Endothelial cell of umbilical vein (primary cell): ENCODE results near the gene TTF2. TPM values are rescaled to one million over a fixed set of nuclear protein-coding genes. Genes with fewer than 3 reads are reported as not detected.

Experiments
- BruUV-seq: library from RNA; stranded (reverse); fragments of 400-500 nt; replicated peaks from 2 replicates; lab custom pipeline; 2021; lab: Mats Ljungman, UMichigan
- CTCF ChIA-PET: fragments of 300-600, 350-600 bp; sonication (Branson Sonifier 250); formaldehyde crosslinking; loops from one replicate; lab custom pipeline; 2021; ENCODE audit warnings: antibody characterized with exemption, inconsistent platforms; lab: Charles Lee
- POLR2A ChIA-PET: fragments of 300-600, 350-600 bp; sonication (Branson Sonifier 250); formaldehyde crosslinking; loops from one replicate; lab custom pipeline; 2021; ENCODE audit warnings: antibody characterized with exemption, inconsistent platforms; lab: Charles Lee
- DNase-seq: peaks from one replicate; pipeline ENCODE4 v3.0.0-alpha.2; 2011; ENCODE audit warnings: low read depth, low spot score
- FAIRE-seq: peaks from 2 replicates; lab custom pipeline; 2011; peaks lifted over from hg19 to GRCh38; lab: Jason Lieb, UNC
- H2AFZ ChIP-seq: 2 replicates; pipeline ENCODE4 v1.6.0; 2012; ENCODE audit warnings: low read depth, low read length, control low read depth, inconsistent platforms
- H3K27ac ChIP-seq: 2 replicates; pipeline ENCODE4 v1.5.1; 2011; ENCODE audit warnings: low read depth, mild to moderate bottlenecking, control low read depth, low read length, moderate library complexity; ENCODE audit not compliant: insufficient read depth
- H3K27me3 ChIP-seq, 2 experiments: 2 replicates each; pipeline versions ENCODE4 v1.6.0 to v1.6.1; 2011; ENCODE audit warnings: low read length in 2 of 2, mixed read lengths in 1 of 2; ENCODE audit not compliant: control insufficient read depth in 2 of 2, insufficient read depth in 2 of 2
- H3K36me3 ChIP-seq, 2 experiments: 2 replicates in 1 of 2; 3 replicates in 1 of 2; pipeline ENCODE4 v1.5.1; 2011; ENCODE audit warnings: low read length in 2 of 2, mild to moderate bottlenecking in 1 of 2, moderate library complexity in 1 of 2; ENCODE audit not compliant: control insufficient read depth in 2 of 2, insufficient read depth in 2 of 2; ENCODE audit errors: extremely low read depth in 1 of 2
- H3K4me1 ChIP-seq: 3 replicates; pipeline ENCODE4 v1.5.1; 2011; ENCODE audit warnings: mild to moderate bottlenecking, low read length; ENCODE audit not compliant: control insufficient read depth, insufficient read depth; ENCODE audit errors: extremely low read depth
- H3K4me2 ChIP-seq: 2 replicates; pipeline ENCODE4 v1.6.1; 2011; ENCODE audit warnings: low read length, control low read depth, mixed read lengths; ENCODE audit not compliant: insufficient read depth
- H3K4me3 ChIP-seq, 3 experiments: fragments of 200-600 bp in 1 of 3; sonication (generic), shearing (Covaris generic) in 1 of 3; replicated peaks in 1 of 3; 2 replicates each; pipeline ENCODE4 v1.5.1; 2011 to 2016; ENCODE audit warnings: control low read depth in 3 of 3, low read length in 3 of 3, mild to moderate bottlenecking in 2 of 3, inconsistent platforms in 1 of 3, low read depth in 1 of 3, moderate library complexity in 1 of 3; ENCODE audit not compliant: insufficient read depth in 1 of 3
- H3K79me2 ChIP-seq: 2 replicates; pipeline ENCODE4 v1.6.0; 2012; ENCODE audit warnings: low read length, inconsistent platforms; ENCODE audit not compliant: control insufficient read depth, insufficient read depth
- H3K9ac ChIP-seq: replicated peaks from 2 replicates; pipeline ENCODE3; 2011; ENCODE audit warnings: low read length, control low read depth; ENCODE audit not compliant: insufficient read depth; ENCODE audit errors: extremely low read depth
- H3K9me1 ChIP-seq: replicated peaks from 3 replicates; pipeline ENCODE4 v1.6.0; 2011; ENCODE audit warnings: mild to moderate bottlenecking, low read length; ENCODE audit not compliant: control insufficient read depth, insufficient read depth; ENCODE audit errors: extremely low read depth
- H3K9me3 ChIP-seq: replicated peaks from 2 replicates; pipeline ENCODE4 v1.5.1; 2012; ENCODE audit warnings: low read length, inconsistent platforms; ENCODE audit not compliant: control insufficient read depth, insufficient read depth
- H4K20me1 ChIP-seq: replicated peaks from 2 replicates; pipeline ENCODE3; 2011; ENCODE audit warnings: mild to moderate bottlenecking, low read length; ENCODE audit not compliant: control insufficient read depth, insufficient read depth; ENCODE audit errors: extremely low read depth
- EZH2 ChIP-seq: IDR thresholded peaks from 2 replicates; pipeline ENCODE4 v1.6.1; 2012; ENCODE audit warnings: borderline replicate concordance, low read depth, mild to moderate bottlenecking, moderate library complexity, low read length, inconsistent platforms; ENCODE audit not compliant: severe bottlenecking
- FOS ChIP-seq: IDR thresholded peaks from 2 replicates; pipeline ENCODE4 v1.6.1; 2011; ENCODE audit warnings: mild to moderate bottlenecking, low read length, moderate library complexity, borderline replicate concordance; ENCODE audit not compliant: insufficient read depth
- GATA2 ChIP-seq: IDR thresholded peaks from 2 replicates; pipeline ENCODE4 v1.7.0; 2011; ENCODE audit warnings: low read depth, mild to moderate bottlenecking, moderate library complexity, mixed read lengths, low read length; ENCODE audit not compliant: insufficient read length, insufficient read depth
- JUN ChIP-seq: IDR thresholded peaks from 2 replicates; pipeline ENCODE4 v1.6.1; 2011; ENCODE audit warnings: borderline replicate concordance, low read depth; ENCODE audit not compliant: insufficient read length, insufficient read depth
- MYC ChIP-seq: IDR thresholded peaks from one replicate; pipeline ENCODE4 v1.6.1; 2011; ENCODE audit warnings: mild to moderate bottlenecking, low read depth, low read length
- POLR2A ChIP-seq: IDR thresholded peaks from 2 replicates; pipeline ENCODE4 v1.6.1; 2012; ENCODE audit warnings: low read depth, mild to moderate bottlenecking, control low read depth, low read length
- POLR2AphosphoS5 ChIP-seq: IDR thresholded peaks from 2 replicates; pipeline ENCODE4 v1.6.1; 2012; ENCODE audit warnings: low read depth, mild to moderate bottlenecking, control low read depth, low read length, moderate library complexity; ENCODE audit not compliant: insufficient read depth
- dilution Hi-C: fragments of 300-500 bp; cut with MboI; formaldehyde crosslinking; loops from one replicate; pipeline ENCODE4 v1.15.0; 2019; ENCODE audit warnings: low sequenced_read_pairs; ENCODE audit not compliant: extremely low pct_ligation_motif_present
- intact Hi-C: fragments of 100-400 bp; cut with micrococcal nuclease; formaldehyde crosslinking; loops from one replicate; pipeline ENCODE4 v1.10.0; 2022
- polyA plus RNA-seq, 4 experiments: library from polyadenylated mRNA; depleted of rRNA in 3 of 4; stranded (reverse) in 3 of 4; unstranded in 1 of 4; fragments of >200 nt; gene quantifications; 2 replicates each; pipeline versions ENCODE4 v1.2.1 to v1.2.3, GENCODE V29; 2011 to 2012; ENCODE audit warnings: missing spikeins in 1 of 4
- total RNA-seq: library from RNA; stranded (reverse); gene quantifications from 2 replicates; pipeline ENCODE4 v1.2.3, GENCODE V29; 2021
- TF ChIP-seq, protein P1 (sequence below): IDR thresholded peaks from 2 replicates; pipeline ENCODE4 v1.6.1; 2011; ENCODE audit not compliant: insufficient read depth, insufficient read length
- TF ChIP-seq, protein P2 (sequence below), 2 donors: IDR thresholded peaks; 1 replicate in 1 of 2; 2 replicates in 1 of 2; pipeline ENCODE4 v1.5.1; 2011; ENCODE audit warnings: low read length in 2 of 2, mild to moderate bottlenecking in 2 of 2, moderate library complexity in 2 of 2, control low read depth in 1 of 2, inconsistent platforms in 1 of 2, low read depth in 1 of 2; ENCODE audit not compliant: insufficient read depth in 1 of 2; ENCODE audit errors: extremely low read depth in 1 of 2

The TTF2 gene
- total and polyA plus RNA-seq, 2 donors (not counting 3 experiments of a cell fraction or from before 2014, with no cell fraction given) = 8.8 to 44.4 TPM

DNA sequence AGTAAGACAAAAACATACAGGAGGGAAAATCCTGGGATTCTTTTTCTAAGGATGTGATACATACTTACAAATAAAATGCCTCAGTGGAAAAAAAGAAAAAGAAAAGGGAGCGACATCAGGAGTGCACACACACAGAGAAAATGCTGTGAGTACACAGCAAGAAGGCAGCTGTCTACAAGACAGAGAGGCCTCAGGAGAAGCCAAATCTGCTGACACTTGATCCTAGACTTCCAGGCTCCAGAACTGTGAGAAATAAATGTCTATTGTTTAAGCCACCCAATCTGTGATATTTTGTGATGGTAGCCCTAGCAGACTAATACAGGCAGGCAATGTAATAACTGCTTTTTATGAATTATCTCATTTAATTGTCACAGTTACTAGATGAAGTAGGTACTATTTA, 78.4 kb downstream of the TTF2 start:
- H3K9me1 ChIP-seq = no peaks in the 10 kb centered on the region
- H2AFZ ChIP-seq = no peak overlapping the region
- TF ChIP-seq POLR2A = no peak
- no peak for TF ChIP-seq POLR2AphosphoS5
- TF ChIP-seq JUN = no peak
- no peak for TF ChIP-seq FOS
- TF ChIP-seq EZH2 = no peak
- no peak for TF ChIP-seq GATA2
- TF ChIP-seq, protein P1, sequence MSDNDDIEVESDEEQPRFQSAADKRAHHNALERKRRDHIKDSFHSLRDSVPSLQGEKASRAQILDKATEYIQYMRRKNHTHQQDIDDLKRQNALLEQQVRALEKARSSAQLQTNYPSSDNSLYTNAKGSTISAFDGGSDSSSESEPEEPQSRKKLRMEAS = no peak
- no peak for TF ChIP-seq MYC
- TF ChIP-seq, protein P2, sequence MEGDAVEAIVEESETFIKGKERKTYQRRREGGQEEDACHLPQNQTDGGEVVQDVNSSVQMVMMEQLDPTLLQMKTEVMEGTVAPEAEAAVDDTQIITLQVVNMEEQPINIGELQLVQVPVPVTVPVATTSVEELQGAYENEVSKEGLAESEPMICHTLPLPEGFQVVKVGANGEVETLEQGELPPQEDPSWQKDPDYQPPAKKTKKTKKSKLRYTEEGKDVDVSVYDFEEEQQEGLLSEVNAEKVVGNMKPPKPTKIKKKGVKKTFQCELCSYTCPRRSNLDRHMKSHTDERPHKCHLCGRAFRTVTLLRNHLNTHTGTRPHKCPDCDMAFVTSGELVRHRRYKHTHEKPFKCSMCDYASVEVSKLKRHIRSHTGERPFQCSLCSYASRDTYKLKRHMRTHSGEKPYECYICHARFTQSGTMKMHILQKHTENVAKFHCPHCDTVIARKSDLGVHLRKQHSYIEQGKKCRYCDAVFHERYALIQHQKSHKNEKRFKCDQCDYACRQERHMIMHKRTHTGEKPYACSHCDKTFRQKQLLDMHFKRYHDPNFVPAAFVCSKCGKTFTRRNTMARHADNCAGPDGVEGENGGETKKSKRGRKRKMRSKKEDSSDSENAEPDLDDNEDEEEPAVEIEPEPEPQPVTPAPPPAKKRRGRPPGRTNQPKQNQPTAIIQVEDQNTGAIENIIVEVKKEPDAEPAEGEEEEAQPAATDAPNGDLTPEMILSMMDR (IDR thresholded peaks at IDR 0.05; ENCODE audit: extremely low read depth in 1 of 2, insufficient read depth in 1 of 2, low read depth in 1 of 2, low read length in 2 of 2) = no peak
- no peaks in the 10 kb centered on the region for H3K79me2 ChIP-seq
- no peaks in the 10 kb centered on the region for H4K20me1 ChIP-seq
- FAIRE-seq (no peak), DNase-seq (no peak)
- peaks cover 0 to 3% of the 10 kb centered on the region in 2 experiments for H3K27me3 ChIP-seq
- H3K4me1 ChIP-seq = no peaks in the 10 kb centered on the region
- H3K36me3 ChIP-seq = no peaks in the 10 kb centered on the region
- H3K4me2 ChIP-seq = no peak overlapping the region
- dilution Hi-C loops (no loop called here), intact Hi-C loops (no loop called here)
- H3K9ac ChIP-seq = no peak overlapping the region
- no peak overlapping the region for H3K27ac ChIP-seq
- H3K9me3 ChIP-seq = no peaks in the 10 kb centered on the region
- H3K4me3 ChIP-seq = no peak overlapping the region
- ChIA-PET CTCF (interaction anchor here (1.4 kb wide), 1 partner anchor 10 kb away, joined by 10 read pairs; no protein-coding TSS in a partner anchor), POLR2A (no interaction called here)
- BruUV-seq = no TSS peak
